ENCODE data around the gene PACSIN1.

GRCh38 chr6:34486106-34486740, 20.3 kb downstream of the PACSIN1 start:
- TF ChIP-seq GATA3 (IDR thresholded peaks at IDR 0.05; ENCODE audit: low read depth, low read length): no peak
- TF ChIP-seq GATA2 (IDR thresholded peaks at IDR 0.05; ENCODE audit: low read depth, low read length): no peak

Data from SH-SY5Y (cell line).